GM18907 (cell line): ENCODE measurements around the gene LRRC37A.
"Not testable (repeated sequence)": the region's sequence is repeated elsewhere in the genome, so short reads cannot be mapped to it uniquely, and the experiment has no call there.

Experiments used
- ATAC-seq: cut with Tn5 transposase; IDR thresholded peaks from one replicate; pipeline ENCODE4 v1.9.1; 2021; ENCODE audit warnings: mild to moderate bottlenecking, moderate library complexity; ENCODE audit not compliant: unreplicated experiment

LRRC37A gene

DNA sequence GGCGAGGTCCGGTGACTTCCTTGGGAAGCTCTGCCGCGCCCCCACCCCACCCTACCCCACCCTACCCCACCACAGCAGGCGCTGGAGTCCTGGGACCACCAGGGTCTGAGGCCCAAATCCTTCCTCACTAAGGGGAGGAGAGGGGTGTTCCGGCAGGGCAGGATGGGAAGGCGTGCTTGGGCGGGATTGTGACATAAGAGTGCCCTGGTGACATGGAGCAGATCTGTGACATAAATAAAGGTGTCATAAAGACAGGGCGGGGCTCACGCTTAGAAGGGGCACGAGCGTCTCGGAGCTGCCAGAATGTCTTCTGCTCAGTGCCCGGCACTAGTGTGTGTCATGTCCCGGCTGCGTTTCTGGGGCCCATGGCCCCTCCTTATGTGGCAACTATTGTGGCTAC lies at the start of gene LRRC37A:
Gene LRRC37A, plus strand, starts transcription at position 301 of the 400 bp plus-strand sequence. Its CDS starts 3 bp downstream, at position 304.
- ATAC-seq = not testable (repeated sequence)

DNA sequence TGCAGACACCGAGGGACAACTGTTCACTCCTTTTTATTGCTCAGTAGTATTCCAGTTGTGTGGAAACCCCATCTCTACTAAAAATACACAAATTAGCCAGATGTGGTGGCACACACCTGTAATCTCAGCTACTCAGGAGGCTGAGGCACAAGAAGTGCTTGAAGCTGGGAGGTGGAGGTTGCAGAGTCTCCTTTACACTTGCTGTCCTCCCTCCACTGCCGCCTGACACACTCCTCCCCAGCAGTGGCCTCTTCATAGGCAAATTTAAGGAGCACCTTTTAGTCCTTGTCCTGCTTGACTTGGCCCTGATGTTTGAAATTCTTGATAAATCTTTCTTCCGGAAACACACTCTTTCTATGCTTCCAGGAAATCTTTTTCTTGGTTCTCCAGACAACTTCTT lies 45.8 kb upstream of the LRRC37A start:
- ATAC-seq = not testable (repeated sequence)

DNA sequence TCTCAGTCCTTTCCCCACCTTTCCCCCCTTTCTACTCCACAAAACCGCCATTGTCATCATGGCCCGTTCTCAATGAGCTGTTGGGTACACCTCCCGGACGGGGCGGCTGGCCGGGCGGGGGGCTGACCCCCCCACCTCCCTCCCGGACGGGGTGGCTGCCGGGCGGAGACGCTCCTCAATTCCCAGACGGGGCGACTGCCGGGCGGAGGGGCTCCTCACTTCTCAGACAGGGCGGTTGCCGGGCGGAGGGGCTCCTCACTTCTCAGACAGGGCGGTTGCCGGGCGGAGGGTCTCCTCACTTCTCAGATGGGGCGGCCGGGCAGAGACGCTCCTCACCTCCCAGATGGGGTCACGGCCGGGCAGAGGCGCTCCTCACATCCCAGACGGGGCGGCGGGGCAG lies 42.1 kb upstream of the LRRC37A start:
- ATAC-seq = not testable (repeated sequence)

DNA sequence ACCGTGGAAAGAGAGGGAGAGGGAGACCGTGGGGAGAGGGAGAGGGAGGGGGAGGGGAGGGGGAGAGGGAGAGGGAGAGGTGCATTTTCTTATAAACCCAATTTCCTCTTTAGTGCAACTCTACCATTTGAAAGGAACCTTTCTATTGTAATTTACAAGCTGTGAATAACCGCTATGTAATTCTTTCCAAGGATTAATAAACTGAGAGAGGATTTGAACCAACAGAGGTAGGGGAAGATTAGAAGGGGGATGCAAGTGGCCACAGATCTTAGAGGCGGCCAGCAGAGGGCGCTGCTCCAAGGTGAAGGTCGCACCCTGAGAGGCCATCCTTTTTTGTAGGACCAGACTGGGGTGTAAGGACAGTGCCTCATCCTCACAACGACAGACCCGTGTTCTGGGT lies 41.2 kb upstream of the LRRC37A start:
- not testable (repeated sequence) for ATAC-seq

DNA sequence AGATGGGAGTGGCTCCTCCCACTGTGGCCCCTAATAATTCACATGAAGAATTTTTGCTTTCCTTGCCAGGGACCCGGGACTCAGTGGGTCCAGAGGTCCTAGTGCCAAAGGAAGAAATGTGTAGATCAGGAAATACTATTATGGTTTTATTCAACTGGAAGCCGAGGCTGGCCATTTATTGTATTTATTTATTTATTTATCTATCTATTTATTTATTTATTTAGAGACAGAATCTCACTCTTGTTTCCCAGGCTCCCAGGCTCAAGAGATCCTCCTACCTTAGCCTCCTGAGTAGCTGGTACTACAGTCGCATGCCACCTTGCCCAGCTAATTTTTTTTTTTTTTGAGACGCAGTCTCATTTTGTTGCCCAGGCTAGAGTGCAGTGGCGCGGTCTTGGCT lies 40.7 kb upstream of the LRRC37A start:
- ATAC-seq = not testable (repeated sequence)

DNA sequence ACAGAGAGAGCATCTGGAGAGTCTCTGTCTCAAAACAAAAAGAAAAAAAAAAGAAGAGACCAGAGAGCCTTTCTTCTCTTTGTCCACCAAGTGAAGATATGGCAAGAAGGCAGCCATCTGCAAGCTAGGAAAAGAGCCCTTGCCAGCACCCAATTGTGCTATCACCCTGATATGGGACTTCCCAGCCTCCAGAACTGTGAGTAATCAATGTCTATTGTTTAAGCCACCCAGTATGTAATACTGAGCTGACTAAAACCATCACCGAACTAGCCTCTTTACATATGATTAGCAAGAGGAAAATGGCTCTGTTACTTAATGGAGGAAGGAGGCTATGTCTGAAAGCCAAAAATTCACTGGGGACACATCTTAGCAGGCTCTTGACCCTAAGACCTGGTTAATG lies 38.6 kb upstream of the LRRC37A start:
- not testable (repeated sequence) for ATAC-seq

DNA sequence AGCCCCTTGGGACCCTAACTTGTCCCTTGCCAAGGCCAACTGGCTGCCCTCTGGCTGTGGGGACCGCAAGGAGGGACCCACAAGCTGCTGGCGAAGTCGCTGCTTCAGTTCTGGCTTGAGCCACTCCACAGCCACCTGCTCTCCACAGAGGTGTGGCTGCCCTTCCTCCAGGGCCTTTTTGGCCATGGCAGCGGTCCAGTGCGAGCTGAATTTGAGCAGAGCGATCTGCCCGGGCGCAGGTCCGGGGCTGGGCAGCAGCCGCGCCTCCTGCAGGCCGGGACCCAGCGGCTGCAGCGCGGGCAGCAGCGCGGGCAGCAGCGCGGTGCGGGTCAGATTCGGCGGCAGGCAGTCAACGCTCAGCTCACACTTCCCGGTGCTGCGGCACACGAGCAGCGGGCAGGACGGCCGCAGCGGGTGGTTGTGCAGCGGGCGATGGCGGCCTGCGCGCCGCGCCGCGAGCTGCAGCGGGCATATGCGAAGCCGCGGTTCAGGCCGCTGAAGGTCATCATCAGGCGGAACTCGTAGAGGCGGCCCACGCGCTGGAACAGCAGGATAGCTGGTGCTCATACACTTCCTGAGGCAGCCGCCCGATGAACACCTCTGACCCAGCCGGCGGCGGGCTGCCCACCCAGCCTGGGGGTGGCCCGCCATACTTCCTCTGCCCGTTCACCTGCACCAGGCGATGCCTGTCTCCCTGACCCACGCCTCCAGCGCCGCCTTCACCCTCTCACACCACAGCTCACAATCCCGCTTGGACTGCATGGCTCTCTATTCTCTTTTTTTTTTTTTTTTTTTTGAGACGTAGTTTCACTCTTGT lies 34.9 kb upstream of the LRRC37A start:
- ATAC-seq = not testable (repeated sequence)

DNA sequence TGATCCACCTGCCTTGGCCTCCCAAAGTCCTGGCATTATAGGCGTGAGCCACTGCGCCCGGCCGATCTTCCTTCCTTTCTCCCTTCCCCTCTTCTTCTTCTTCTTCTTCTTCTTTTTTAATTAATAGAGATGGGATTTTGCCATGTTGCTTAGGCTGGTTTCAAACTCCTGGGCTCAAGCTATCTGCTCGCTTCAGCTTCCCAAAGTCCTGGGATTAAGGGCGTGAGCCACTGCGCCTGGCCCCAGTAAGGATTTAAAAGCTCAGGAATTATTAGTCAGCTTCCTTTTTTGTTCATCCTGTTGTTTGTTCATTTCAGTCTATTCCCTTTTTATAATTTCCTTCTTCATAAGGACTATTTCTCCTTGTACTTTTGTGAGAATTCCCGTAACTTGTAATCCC lies 32.7 kb upstream of the LRRC37A start:
- ATAC-seq = no peak

DNA sequence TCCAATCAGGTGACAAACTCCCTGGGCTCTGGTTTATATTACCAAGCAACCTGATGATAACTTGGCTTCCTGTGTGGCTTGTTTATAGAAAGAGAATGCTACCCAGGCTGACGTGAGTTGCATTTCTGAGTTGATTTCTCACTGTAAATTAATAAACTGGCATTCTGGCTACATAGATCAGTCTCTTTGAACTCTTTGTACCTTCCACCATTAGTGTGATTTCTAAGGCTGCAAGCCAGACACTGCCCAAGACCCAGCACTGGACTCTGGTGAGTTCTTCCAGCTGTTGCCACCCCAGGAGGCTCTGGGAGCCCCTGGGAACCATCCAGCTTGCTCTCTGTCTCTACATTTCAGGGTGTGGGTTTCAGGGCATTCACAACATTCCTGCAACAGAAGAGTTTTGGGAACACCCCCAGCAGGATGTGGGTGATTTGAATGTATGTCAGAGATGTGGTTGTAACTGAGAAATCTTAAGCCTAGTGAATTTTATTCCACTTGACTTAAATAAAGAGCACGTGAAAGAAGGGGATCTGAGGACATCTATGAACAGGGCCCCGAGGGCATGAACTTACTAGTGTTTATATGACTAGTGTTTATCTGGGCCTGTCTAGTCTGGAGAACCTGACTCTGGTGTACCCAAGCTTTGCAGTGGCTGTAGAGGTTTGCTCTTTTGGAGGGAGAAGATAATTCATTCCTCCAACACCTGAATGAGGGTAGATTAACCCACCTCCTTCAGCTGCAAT lies 30.3 kb upstream of the LRRC37A start:
- no peak for ATAC-seq

DNA sequence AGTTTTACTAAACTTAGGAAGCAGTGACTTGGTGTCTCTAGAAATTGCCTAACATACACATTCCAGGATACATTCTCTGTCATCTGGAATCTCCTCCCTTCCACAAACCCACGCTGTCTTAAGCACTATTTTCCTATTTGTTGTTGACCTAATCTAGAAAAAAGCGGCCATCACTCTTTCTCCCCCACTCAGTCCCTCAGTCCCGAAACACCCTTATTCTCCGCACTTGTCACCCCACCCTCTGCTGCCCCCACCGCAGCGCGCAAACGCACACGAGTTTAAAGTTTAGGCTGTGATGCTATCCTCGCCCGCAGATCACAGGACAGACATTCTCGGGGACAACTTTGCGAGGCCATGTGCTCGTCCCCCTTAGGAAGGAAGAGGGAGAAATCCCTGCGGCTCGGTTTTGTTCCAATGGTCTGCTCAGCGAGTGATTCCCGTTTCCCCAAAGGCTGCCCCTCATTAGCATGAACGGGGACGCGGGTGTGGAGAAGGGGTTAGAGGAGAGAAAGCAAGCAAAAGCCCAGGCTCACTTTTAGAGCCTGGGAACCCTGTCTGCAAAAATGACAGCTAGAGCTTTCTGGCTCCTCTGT lies 28.8 kb upstream of the LRRC37A start:
- not testable (repeated sequence) for ATAC-seq

DNA sequence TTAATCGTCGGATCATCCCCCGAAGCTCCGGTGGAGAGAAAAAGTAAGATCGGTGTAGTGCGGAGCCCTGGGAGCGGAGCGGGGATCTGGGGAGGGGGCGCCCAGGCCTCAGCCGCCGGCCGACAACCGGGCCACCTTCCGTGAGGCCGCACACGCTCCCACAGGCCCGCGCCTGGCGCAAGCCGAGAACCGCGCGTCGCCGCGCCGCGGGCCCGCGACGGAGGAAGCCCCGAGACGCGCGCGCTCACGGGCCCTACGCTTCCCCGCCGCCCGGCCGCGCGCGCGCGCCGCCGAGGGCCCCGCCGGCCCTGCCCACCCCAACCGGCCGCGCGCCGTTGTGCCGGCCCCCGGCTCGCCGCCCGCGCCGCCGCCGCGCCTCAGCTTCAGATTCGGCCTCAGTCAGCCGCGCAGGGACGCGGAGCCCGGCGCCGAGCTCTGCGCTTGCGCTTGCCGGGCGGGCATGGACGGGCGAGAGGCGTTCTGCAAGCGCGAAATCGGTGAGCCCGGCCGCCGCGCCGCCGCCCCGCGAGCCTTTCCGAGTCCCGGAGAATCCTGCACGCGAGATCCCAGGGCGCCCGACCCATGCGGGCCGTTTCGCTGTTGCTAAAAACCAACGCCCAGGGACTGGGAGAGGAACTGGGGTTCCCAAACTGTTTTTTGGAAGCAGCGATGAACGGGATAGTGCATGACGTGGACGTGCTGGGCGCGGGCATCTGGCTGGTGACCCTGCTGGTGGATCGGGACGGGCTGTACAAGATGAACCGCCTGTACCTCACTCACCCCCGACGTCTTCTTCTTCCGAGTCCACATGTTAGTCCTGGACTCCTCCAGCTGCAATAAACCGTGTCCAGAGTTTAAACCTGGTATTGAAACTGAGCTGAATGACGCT lies 28.0 kb upstream of the LRRC37A start:
- ATAC-seq = peak; percentile 82

DNA sequence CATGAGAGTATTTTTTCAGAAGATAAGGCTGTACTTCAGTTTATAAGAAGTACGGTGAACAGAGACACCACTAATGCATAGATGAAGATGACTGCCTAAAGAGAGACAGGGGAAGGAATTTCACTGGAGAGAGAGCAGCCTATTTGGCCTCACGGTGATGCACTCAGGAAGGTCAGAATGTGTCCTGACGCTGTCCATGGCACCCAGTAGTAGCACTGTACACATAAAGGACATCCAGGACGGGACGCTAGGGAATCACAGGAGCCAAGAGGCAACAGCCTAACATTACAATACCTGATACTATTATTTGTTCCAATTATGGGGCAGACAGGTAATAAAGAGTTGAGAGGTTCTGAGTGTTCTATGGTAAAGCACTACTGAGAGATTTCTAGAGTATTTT lies 24.9 kb upstream of the LRRC37A start:
- ATAC-seq = no peak

DNA sequence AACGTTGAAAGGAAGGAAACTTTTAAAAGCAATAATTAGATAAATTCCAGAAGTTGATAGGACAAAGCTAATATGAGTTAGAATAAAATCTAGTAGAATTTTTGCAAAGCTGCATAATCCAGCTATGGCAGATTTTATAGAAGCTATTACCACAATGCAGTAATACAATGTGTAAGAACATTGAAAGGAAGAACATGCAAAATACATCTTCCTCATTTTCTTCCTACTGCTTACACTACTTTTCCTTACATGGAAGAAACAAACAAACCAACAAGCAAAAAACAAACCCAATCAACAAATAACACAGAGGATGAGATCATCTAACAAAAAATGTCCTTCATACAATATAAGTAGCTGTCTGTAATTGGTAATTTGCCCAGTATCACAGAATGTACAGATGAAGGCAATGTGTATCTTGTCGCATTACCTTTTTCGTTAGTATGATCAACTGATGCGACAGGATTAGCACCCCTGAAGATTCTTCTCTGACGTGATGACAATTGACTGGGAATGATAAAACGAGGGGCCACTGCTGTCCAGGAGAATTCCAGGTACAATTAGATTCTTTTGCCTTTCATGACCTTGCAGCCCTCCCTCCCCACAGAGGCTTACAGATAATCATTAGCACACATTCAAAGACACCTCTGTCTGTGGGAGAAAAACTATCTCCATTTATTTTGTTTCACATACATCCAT lies 21.2 kb upstream of the LRRC37A start:
- ATAC-seq = no peak

DNA sequence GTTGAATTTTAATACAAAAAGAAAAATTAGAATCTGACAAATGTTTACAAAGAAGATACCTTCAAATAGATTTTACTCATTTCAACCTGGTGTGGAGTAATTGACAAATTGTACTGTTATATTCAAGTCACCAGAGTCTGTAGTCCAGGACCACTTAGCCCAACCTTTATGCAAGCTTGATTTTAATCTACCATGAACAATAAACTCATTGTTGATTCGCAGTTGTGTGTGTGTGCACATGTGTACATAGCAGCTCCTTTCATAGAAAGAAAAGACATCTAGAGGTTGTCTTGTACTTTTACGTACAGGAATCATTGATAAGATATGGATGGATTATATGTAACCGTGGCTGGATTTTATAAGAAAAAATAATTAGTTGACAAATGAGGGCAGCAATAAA lies 20.7 kb upstream of the LRRC37A start:
- ATAC-seq = no peak

DNA sequence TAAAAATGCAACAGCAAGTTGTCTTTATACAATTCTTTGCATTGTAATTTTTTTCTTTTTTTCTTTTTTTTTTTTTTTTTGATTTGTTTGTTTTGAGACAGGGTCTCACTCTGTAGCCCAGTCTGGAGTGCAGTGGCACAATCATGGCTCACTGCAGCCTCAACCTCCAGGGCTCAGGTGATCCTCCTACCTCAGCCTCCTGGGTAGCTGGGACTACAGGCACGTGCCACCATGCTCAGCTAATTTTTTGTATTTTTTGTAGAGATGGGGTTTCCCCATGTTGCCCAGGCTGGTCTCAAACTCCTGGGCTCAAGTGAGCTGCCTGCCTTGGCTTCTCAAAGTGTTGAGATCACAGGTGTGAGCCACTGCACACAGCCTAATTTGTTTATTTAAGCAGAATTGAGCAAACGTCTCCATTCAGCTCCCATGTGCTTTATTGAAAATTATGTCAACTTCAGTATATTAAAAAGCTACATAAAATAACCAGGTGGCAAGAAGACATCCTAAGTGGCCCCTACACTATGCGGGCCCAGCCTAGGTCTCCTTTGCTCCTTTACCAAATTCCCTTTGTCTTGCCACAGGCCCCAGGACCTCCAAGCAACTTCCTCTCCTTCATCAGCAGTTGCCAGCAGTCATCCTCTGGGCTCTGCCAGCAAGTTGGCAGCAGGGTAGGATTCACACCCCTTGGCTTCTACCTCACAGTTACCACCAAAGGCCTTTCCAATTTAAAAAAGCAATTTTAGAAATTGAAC lies 18.0 kb upstream of the LRRC37A start:
- not testable (repeated sequence) for ATAC-seq

DNA sequence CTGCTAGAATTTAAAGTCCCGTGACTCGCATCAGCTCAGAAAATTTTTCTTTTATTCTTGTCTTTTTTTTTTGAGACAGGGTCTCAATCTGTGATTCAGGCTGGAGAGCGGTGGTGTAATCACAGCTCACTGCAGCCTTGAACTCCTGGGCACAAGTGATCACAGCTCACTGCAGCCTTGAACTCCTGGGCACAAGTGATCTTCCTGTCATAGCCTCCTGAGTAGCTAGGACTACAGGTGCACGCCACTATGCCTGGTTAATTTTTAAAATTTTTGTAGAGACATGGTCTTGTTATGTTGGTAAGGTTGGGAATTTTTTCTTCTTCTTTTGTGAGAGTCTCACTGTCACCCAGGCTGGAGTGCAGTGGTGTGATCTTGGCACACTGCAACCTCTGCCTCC lies 13.6 kb upstream of the LRRC37A start:
- not testable (repeated sequence) for ATAC-seq

DNA sequence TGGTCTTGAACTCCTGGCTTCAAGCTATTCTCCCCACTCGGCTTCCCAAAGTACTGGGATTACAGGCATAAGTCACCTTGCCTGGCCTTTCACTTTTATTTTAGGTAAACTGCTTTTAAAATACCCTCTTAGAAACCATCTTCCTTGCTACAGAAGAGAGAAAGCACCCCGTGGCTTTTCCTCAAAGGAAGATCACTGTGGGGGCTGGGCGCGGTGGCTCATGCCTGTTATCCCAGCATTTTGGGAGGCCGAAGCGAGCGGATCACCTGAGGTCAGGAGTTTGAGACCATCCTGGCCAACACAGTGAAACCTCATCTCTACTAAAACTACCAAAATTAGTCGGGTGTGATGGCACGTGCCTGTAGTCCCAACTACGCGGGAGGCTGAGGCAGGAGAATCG lies 12.3 kb upstream of the LRRC37A start:
- ATAC-seq = not testable (repeated sequence)

DNA sequence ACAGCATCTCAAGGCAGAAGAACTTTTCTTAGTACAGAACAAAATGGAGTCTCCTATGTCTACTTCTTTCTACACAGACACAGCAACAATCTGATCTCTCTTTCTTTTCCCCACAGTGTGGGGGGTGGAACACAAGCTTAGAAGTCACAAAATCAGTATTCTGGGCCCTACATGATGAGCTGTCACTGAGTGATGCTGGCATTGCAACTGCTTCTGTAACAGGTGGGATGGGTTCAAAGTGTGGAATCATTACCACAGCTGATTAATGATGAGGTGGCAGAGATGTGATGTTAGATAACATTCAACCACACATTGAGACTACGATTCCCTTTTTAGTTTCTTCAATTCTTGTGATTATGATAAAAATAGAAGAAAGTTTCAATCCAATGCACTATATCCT lies 10.5 kb upstream of the LRRC37A start:
- not testable (repeated sequence) for ATAC-seq

DNA sequence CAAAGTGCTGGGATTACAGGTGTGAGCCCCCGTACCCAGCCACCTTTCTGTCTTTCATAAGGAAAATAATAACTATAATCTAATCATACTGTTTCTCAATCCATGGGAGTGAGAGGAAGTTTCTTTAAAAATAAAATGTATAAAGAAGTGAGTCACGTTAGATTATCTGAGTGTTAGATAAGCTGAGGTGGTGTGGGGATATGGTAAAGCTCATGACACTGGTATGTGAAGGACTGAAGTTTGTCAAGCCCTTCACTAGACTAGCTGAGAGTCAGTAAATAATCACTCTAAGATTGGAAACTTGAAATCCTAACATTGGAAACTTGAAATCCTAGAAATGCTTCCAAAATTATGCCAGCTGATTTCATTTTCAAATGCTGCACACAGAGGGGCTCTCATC lies 9.4 kb upstream of the LRRC37A start:
- ATAC-seq = not testable (repeated sequence)
